ENCODE measurements around the gene ARAP1.

The ARAP1 gene

DNA sequence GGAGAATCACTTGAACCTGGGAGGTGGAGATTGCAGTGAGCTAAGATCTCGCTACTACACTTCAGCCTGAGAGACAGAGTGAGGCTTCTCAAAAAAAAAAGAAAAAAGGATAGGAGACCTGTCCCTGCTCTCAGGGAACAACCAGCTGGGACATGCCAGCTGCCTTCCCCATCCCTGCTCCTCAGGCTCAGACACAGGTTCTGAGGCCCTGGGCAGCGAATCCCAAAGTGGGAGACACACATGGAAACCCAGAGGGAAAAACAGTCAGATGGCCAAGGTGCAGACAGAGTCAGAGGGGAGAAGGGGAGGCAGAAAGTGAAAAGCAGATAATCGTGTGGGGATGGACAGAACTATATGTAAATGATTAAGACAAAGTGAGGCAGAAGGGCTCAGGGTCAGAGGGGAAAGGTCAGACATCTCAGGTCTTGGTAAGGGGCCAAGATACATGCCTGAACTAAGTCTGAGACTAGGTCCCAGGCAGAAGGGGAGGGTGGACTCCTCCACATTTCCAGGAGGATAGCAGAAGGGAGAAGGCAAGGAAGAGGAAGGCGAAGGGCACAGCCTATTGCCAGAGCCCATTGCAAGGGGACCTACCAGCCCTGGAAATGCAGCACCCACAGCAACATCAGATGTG lies 27.4 kb upstream of the ARAP1 start:
- no peak for DNase-seq

- DNase-seq = no peak
Observed at GRCh38 chr11:72778535-72779494, 26.6 kb upstream of the ARAP1 start.

DNA sequence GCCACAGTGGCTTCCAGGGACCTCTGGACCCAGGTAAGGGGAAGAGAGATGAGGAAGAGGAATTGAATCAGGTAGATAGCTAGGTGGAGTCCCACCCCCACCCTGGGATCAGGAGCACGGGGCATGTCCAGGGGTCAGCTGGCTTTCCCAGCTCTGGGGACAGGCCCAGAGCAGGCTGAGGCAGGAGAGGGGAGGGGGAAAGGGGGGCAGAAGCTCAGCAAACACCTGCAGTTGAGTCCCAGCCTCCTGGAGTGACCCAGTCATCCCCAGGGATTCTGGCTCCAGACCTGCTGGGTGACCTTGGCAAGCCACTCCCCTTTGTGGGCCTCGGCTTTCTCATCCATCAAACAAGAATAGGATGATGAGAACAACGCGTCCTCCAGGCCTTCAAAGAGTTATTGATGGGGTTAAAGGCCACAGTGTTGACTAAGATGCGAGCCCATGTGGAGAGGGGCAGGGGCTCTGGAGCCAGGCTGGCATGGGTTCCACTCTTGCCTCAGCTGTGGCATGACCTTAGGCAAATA lies 25.6 kb upstream of the ARAP1 start:
- no peak for DNase-seq

- no peak for DNase-seq
Observed at GRCh38 chr11:72776844-72777754, 24.9 kb upstream of the ARAP1 start.

DNA sequence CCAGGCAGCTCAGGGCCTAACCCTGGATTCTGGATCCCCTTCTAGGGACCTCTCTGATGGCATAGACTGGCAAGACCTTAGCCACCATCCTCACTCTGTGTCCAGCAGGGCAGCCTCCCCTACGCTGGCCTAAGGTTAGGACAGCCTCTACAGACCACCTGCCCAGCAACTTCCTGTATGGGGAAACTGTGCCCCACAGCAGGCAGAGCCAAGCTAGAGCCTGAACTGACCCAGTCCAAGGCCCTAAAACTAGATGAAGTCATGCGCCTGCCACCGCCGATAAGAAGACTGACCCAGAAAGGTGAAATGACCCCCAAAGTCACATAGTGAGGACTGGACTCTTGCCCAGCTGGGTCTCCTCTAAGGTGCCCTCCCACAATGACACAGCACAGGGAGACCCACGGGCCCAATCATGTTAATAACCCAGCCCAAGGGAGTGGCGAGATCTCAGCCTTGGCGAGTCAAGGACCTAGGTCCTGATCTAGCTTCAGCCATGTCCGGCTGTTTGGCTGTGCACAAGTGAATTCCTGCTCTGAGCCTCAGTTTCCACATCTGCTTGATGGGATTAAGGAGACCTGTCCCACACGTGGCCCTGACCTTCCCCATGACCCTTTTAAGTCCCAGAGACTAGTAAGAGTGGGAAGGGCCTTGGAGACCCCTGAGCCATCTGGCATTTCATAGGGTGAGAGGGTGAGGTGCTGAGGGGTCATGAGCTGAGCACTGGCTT lies 24.1 kb upstream of the ARAP1 start:
- DNase-seq = no peak

GRCh38 chr11:72775288-72776110 lies 23.3 kb upstream of the ARAP1 start:
- DNase-seq = no peak

- no peak for DNase-seq
Observed at GRCh38 chr11:72774499-72774898, 22.3 kb upstream of the ARAP1 start.

DNA sequence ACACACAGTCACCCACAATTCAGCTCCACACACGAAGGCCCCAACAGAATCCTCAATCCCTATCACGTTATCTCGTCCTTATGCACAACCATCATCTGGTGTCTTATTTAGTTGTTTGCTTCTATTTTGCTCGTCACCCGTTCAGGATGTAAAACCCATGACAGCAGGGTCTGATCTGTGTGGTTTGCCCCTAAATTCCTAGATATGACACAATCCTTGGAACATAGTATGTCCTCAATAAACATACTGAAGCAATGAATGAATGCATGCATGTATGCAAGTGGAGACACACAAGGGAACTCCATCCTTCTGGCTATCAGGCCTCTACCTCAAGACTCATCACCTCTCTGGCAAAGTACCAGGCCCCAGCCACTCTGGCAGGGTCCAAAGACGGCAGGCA lies 21.5 kb upstream of the ARAP1 start:
- DNase-seq = no peak

DNA sequence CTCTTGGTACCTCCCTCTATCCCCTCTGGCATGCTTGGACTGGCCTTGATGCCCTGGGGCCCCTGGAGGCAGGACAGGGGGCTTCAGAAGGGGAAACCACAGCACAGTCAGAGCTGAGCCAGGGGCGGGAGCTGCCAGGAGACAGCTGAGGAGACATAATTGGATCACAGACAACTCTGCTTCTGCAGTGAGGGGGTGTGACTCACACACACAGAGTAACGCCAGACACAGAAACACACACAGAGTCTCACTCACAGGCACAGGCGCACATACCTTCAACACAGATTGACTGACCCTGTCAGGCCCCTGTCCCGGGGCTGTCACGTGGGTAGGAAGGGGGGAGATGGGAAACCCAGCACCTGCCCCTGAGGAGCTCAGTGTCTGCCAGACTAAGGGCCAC lies 21.1 kb upstream of the ARAP1 start:
- no peak for DNase-seq

DNA sequence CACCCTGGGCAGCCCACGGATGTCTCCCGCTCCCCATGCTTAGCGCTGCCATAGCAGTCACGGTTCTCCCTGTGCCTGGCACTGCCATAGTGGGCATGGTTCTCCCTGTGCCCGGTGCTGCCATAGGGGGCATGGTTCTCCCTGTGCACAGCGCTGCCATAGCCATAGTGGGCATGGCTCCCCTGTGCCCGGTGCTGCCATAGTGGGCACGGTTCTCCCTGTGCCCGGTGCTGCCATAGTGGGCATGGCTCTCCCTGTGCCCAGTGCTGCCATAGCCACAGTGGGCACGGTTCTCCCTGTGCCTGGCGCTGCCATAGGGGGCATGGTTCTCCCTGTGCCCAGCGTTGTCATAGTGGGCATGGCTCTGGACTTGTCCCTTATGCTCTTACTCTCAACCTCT lies 19.9 kb upstream of the ARAP1 start:
- DNase-seq = no peak

- DNase-seq = no peak
Observed at GRCh38 chr11:72771507-72771906, 19.3 kb upstream of the ARAP1 start.

- DNase-seq = no peak
Observed at GRCh38 chr11:72770799-72771198, 18.6 kb upstream of the ARAP1 start.

DNA sequence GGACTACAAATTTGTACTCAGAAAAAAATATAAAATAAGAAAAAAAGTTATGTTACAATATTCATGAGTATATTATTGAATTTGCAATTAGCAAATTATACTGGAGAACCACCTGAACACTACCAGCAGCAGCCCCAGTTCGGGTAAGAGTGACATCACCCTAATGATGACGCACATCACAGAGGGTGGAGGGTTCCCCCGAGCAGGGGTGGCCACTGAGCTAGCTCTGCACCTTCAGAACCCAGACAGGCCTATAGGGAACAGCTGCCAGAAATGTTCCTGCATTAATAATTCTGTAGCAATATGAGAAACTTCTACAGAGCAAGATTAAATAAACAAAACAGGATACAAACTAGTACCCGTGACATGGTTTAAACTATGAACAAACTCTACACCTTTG lies 17.5 kb upstream of the ARAP1 start:
- no peak for DNase-seq

DNA sequence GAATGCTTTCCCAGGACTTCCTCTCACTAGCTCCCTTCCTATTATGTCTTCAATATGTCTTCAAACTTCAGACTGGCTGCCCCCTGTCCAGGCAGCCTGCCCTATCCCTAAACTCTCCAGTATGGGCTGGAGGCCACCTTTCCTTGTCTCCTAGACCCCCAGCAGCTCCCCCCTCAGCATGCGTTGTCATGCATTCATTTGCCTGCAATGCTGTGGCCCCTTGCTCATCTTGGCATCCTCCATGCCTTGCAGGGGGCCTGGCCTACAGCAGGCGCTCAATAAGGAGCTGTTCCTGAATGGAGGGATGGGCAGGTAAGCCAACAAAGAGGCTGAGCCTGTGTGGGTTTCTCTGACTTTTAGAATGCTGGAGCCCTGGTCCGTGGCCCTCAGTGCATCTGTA lies 16.4 kb upstream of the ARAP1 start:
- no peak for DNase-seq

DNA sequence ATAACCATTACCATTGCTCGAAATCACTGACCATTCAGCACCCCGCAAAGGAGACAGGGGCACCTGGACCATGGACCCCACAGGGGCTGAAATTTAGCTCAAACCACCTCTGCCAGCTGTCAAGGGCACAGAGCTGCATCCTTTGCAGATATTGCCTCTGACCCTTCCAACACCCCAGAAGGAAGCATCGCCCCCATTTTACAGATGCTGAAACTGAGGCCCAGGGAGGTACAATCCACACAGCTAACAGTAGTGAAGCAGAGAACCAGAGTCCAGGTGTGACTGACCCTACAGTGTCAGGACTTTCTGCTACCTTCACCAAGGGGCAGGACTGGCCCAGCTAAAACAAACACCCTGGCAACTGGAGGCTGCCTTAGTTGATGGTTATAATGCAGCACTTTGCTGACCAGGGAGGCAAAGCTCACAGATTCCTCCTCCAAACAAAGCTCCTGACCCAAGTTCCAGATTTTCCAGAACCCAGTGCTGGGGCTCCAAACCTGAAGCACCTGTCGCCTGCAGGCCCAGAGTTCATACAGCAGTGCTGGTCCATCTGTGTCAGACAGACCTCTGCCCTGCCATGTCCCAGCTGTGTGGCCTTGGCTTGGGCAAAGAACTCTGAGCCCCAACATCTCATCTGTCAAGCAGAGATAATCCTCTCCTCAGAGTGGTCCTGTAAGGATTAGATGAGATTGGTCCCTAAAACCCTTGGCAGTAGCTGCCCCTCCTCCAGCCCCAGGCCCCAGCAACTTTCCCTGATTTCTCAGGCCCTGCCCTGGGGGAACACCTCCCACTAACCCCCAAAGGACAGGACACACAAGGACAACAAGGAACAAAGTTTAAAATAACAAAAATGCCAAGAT lies 15.2 kb upstream of the ARAP1 start:
- DNase-seq = no peak

- no peak for DNase-seq
Observed at GRCh38 chr11:72766152-72766902, 14.1 kb upstream of the ARAP1 start.

GRCh38 chr11:72764503-72764902 lies 12.3 kb upstream of the ARAP1 start:
- no peak for DNase-seq

DNA sequence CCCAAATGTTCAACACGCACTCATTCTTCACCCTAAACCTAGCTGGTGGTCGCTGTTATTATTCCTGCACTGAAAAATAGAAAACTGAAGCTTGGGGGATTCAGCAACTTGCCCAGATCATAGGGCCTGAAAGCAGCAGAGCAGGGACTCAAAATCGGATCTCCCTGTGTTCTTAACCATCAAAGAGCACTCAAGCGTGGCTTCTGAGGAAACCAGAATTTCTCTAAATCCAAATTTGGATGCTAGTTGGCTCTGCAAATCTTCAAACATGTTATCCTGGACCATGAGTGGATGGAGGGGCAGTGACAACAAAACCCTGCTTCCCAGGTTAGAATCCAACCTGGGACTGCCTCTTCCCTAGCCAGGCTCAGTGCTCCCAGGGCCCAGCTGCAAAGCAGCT lies 11.6 kb upstream of the ARAP1 start:
- DNase-seq = no peak

GRCh38 chr11:72762641-72763304 lies 10.6 kb upstream of the ARAP1 start:
- DNase-seq = peak; percentile 54
